CD4-positive, CD25-positive, alpha-beta regulatory T cell (primary cell): ENCODE results near the gene PODXL2. TPM values are rescaled to one million over a fixed set of nuclear protein-coding genes. Genes with fewer than 3 reads are reported as not detected.

ENCODE experiments used
- ATAC-seq, 2 donors: fragments of 150-1000 bp; cut with Tn5 transposase; one replicate each; pipeline ENCODE4 v1.10.0; 2021; ENCODE audit warnings: low read depth in 2 of 2, moderate number of reproducible peaks in 2 of 2, moderate library complexity in 1 of 2
- DNase-seq, 3 donors: peaks; one replicate each; pipeline versions ENCODE4 v3.0.0 to v3.0.0-alpha.2; 2012 to 2022; ENCODE audit warnings: mixed read lengths in 1 of 3
- H3K27ac ChIP-seq: one replicate; pipeline ENCODE4 v1.7.0; 2013; ENCODE audit warnings: mild to moderate bottlenecking, low read length; ENCODE audit not compliant: insufficient read depth, poor library complexity, severe bottlenecking
- H3K27me3 ChIP-seq: one replicate; pipeline ENCODE4 v1.7.0; 2013; ENCODE audit warnings: low read length; ENCODE audit not compliant: control insufficient read depth, insufficient read depth
- H3K36me3 ChIP-seq: one replicate; pipeline ENCODE4 v1.7.0; 2013; ENCODE audit warnings: mild to moderate bottlenecking, low read length, moderate library complexity; ENCODE audit not compliant: control insufficient read depth, insufficient read depth
- H3K4me1 ChIP-seq: 2 replicates; pipeline ENCODE4 v1.7.0; 2013; ENCODE audit warnings: mild to moderate bottlenecking, low read length; ENCODE audit not compliant: insufficient read depth, control insufficient read depth, poor library complexity, severe bottlenecking
- H3K4me3 ChIP-seq: one replicate; pipeline ENCODE4 v1.7.0; 2013; ENCODE audit warnings: low read depth, mild to moderate bottlenecking, low read length, moderate library complexity
- H3K9me3 ChIP-seq, 2 experiments: 1 replicate in 1 of 2; 2 replicates in 1 of 2; pipeline ENCODE4 v1.7.0; 2013; ENCODE audit warnings: low read length in 2 of 2, mild to moderate bottlenecking in 1 of 2, moderate library complexity in 1 of 2; ENCODE audit not compliant: control insufficient read depth in 2 of 2
- H3K27ac Mint-ChIP-seq, 3 donors: one replicate each; pipeline ENCODE4 v1.8.0; 2020 to 2022; ENCODE audit warnings: mild to moderate bottlenecking in 3 of 3, mixed read lengths in 3 of 3, moderate library complexity in 2 of 3
- H3K27me3 Mint-ChIP-seq: one replicate; pipeline ENCODE4 v1.8.0; 2022; ENCODE audit warnings: mild to moderate bottlenecking, mixed read lengths
- H3K36me3 Mint-ChIP-seq: one replicate; pipeline ENCODE4 v1.8.0; 2020; ENCODE audit warnings: mixed read lengths
- H3K4me1 Mint-ChIP-seq, 4 donors: one replicate each; pipeline ENCODE4 v1.8.0; 2020 to 2022; ENCODE audit warnings: mixed read lengths in 4 of 4, mild to moderate bottlenecking in 1 of 4
- H3K4me3 Mint-ChIP-seq, 4 donors: one replicate each; pipeline ENCODE4 v1.8.0; 2020 to 2022; ENCODE audit warnings: mild to moderate bottlenecking in 4 of 4, mixed read lengths in 4 of 4, moderate library complexity in 3 of 4
- H3K9me3 Mint-ChIP-seq, 7 donors: one replicate each; pipeline ENCODE4 v1.8.0; 2020 to 2022; ENCODE audit warnings: mixed read lengths in 7 of 7, mild to moderate bottlenecking in 3 of 7, moderate library complexity in 2 of 7
- polyA plus RNA-seq, 4 donors: library from polyadenylated mRNA; unstranded; fragments of 300-500 nt; fragmentation: Illumina TruSeq; gene quantifications; one replicate each; pipeline ENCODE4 v1.2.3, GENCODE V29; 2021
- total RNA-seq: library from RNA; stranded (reverse); gene quantifications from one replicate; pipeline ENCODE4 v1.2.3, GENCODE V29; 2022

The PODXL2 gene
- total and polyA plus RNA-seq, 5 donors from 2014 or later: 0.87 to 3.1 (median 1.7) TPM

GRCh38 chr3:127693336-127693843, 64.4 kb downstream of the PODXL2 start:
- ATAC-seq (no peak), DNase-seq (no peak)
- Histone ChIP-seq H3K36me3 (no peaks in the 10 kb centered on the region), H3K27me3 (no peaks in the 10 kb centered on the region), H3K4me1 (no peaks in the 10 kb centered on the region), H3K4me3 (no peak overlapping the region), H3K27ac (no peak overlapping the region), H3K9me3 (no peaks in the 10 kb centered on the region)
- no peaks in the 10 kb centered on the region for H3K36me3 Mint-ChIP-seq
- H3K27ac Mint-ChIP-seq: no peak overlapping the region
- no peak overlapping the region for H3K4me3 Mint-ChIP-seq
- H3K27me3 Mint-ChIP-seq: peaks cover 5% of the 10 kb centered on the region
- peaks cover 0 to 1% (median 0%) of the 10 kb centered on the region in 7 donors for H3K9me3 Mint-ChIP-seq
- peaks cover 0 to 2% (median under 1%) of the 10 kb centered on the region in 4 donors for H3K4me1 Mint-ChIP-seq

- H3K36me3 ChIP-seq: no peaks in the 10 kb centered on the region
- H3K4me1 Mint-ChIP-seq: peaks cover 0 to 2% (median under 1%) of the 10 kb centered on the region in 4 donors
- ATAC-seq: peak; percentile 59 to 79
These were observed 65.7 kb downstream of the PODXL2 start for GRCh38 chr3:127694467-127695215.

DNA sequence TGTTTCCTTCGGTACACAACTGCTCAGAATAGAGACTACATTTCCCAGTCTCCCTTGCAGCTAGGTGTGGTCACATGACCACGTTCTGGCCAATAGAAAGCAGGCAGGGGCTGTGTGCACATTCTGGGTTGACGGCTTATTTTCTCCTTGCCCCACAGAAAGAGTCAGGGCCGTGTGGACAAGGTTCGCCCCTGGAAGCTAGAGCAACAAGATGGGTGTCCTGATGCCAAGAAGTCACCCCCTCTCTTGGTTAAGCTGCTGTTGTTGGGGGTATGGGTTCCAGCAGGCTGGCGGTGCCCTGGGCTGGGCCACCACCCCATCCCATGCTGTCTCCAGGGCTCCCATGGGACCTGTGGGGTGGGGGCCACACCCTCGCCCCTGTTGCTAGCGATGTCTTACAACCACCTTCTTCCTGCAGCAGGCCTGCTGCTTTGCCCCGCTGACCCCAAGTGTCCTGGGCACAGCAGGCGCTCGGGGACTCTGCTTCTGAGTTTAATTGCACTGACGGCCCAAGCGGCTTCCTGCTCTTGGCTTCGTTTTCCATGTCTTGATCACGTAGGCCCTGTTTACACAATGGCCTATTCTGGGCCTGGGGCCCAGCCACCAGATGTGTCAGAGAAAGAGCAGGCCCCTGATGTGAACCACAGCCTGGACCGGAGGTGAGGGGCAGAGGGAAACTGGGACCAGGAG, 68.7 kb downstream of the PODXL2 start:
- Mint-ChIP-seq H3K9me3 (peaks cover 0 to 1% (median 0%) of the 10 kb centered on the region in 7 donors), H3K4me3 (no peak overlapping the region), H3K36me3 (no peaks in the 10 kb centered on the region), H3K27ac (peak overlapping the region in 2 of 3 donors; percentile 14 to 77), H3K4me1 (peaks cover 0 to 2% (median under 1%) of the 10 kb centered on the region in 4 donors), H3K27me3 (peaks cover 11% of the 10 kb centered on the region)
- Histone ChIP-seq H3K36me3 (no peaks in the 10 kb centered on the region), H3K9me3 (no peaks in the 10 kb centered on the region), H3K4me1 (no peaks in the 10 kb centered on the region), H3K27ac (no peak overlapping the region), H3K27me3 (no peaks in the 10 kb centered on the region), H3K4me3 (no peak overlapping the region)
- peak; percentile 11 to 64 (median 38) for DNase-seq
- ATAC-seq: peak; percentile 44 to 53

More at GRCh38 chr3:127694467-127695215, 65.7 kb downstream of the PODXL2 start:
- H3K4me1 ChIP-seq: no peaks in the 10 kb centered on the region
- no peak overlapping the region for H3K27ac Mint-ChIP-seq
- no peak overlapping the region for H3K4me3 ChIP-seq
- H3K27me3 ChIP-seq: no peaks in the 10 kb centered on the region
- no peaks in the 10 kb centered on the region for H3K9me3 ChIP-seq
- H3K36me3 Mint-ChIP-seq: no peaks in the 10 kb centered on the region
- H3K27me3 Mint-ChIP-seq: peaks cover 5% of the 10 kb centered on the region
- H3K4me3 Mint-ChIP-seq: no peak overlapping the region
- DNase-seq: peak; percentile 26 to 73 (median 57)
- H3K27ac ChIP-seq: no peak overlapping the region
- peaks cover 0 to 1% (median 0%) of the 10 kb centered on the region in 7 donors for H3K9me3 Mint-ChIP-seq

GRCh38 chr3:127698286-127698685, 69.3 kb downstream of the PODXL2 start:
- Histone ChIP-seq H3K4me3 (no peak overlapping the region), H3K9me3 (no peaks in the 10 kb centered on the region), H3K27me3 (no peaks in the 10 kb centered on the region), H3K27ac (no peak overlapping the region), H3K4me1 (no peaks in the 10 kb centered on the region), H3K36me3 (no peaks in the 10 kb centered on the region)
- Mint-ChIP-seq H3K27me3 (peaks cover 11% of the 10 kb centered on the region), H3K9me3 (peaks cover 0 to 1% (median 0%) of the 10 kb centered on the region in 7 donors), H3K4me3 (no peak overlapping the region), H3K27ac (no peak overlapping the region), H3K36me3 (no peaks in the 10 kb centered on the region), H3K4me1 (peaks cover 0 to 2% (median under 1%) of the 10 kb centered on the region in 4 donors)
- no peak for DNase-seq
- ATAC-seq: no peak

- Histone ChIP-seq H3K36me3 (no peaks in the 10 kb centered on the region), H3K27me3 (peaks cover 2% of the 10 kb centered on the region), H3K9me3 (no peaks in the 10 kb centered on the region), H3K4me1 (no peaks in the 10 kb centered on the region), H3K27ac (no peak overlapping the region), H3K4me3 (no peak overlapping the region)
- Mint-ChIP-seq H3K4me1 (peaks cover 0 to 2% (median under 1%) of the 10 kb centered on the region in 4 donors), H3K4me3 (no peak overlapping the region), H3K27ac (no peak overlapping the region), H3K27me3 (peaks cover 11% of the 10 kb centered on the region), H3K36me3 (no peaks in the 10 kb centered on the region), H3K9me3 (peaks cover 0 to 4% (median 1%) of the 10 kb centered on the region in 7 donors)
- ATAC-seq: no peak
- no peak for DNase-seq
These were observed 69.9 kb downstream of the PODXL2 start for GRCh38 chr3:127698691-127699415.

DNA sequence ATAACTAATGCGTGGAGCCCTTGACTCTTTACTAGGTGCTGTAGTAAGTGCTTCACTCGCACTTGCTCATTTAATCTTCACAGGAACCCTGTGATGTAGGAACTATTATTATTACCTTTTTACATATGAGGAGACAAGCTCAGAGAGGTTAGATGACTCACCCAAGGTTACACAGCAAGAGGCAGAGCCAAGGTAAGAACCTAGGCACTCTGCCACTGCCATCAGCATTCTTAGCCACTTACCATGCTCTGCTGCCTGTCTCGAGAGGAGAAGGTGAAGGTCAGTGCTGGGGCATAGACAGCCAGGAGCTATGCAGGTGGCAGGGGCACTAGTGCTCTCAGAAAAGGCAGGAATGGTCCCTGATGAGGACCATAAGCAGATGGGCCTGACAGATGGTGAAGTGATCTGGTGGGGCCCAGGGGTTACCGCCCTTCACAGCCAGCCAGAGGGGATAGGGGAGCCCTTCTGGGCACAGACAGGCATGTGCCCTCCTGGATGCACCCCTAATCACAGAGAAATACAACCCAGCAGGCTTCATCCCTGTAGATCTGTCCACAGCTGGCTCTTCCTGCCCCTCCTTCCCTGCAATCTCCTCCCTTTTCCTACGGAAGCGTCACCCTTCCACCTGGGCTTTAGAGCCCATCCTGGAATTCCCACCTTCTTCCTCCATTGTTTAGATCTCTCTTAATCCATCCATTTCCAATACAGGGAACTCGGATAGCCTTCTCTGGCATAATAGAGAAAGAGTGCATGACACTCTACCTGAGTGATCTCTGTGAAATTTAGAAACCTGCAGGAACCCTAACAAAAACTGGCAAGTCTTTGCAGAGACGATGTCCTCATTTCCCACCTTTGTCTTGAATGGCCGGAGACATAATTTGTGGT, 70.7 kb downstream of the PODXL2 start:
- Mint-ChIP-seq H3K4me3 (no peak overlapping the region), H3K9me3 (peaks cover 0 to 8% (median 1%) of the 10 kb centered on the region in 7 donors), H3K4me1 (peaks cover 0 to 4% (median 1%) of the 10 kb centered on the region in 4 donors), H3K27me3 (peaks cover 11% of the 10 kb centered on the region), H3K27ac (no peak overlapping the region), H3K36me3 (no peaks in the 10 kb centered on the region)
- DNase-seq: no peak
- Histone ChIP-seq H3K27ac (no peak overlapping the region), H3K9me3 (no peaks in the 10 kb centered on the region), H3K36me3 (no peaks in the 10 kb centered on the region), H3K4me3 (no peak overlapping the region), H3K4me1 (no peaks in the 10 kb centered on the region), H3K27me3 (peaks cover 3% of the 10 kb centered on the region)
- ATAC-seq: no peak

GRCh38 chr3:127700406-127700805, 71.4 kb downstream of the PODXL2 start:
- ATAC-seq (no peak), DNase-seq (no peak)
- Histone ChIP-seq H3K36me3 (no peaks in the 10 kb centered on the region), H3K4me1 (no peaks in the 10 kb centered on the region), H3K4me3 (no peak overlapping the region), H3K9me3 (no peaks in the 10 kb centered on the region), H3K27ac (no peak overlapping the region), H3K27me3 (peaks cover 3% of the 10 kb centered on the region)
- H3K4me1 Mint-ChIP-seq: peaks cover 0 to 4% (median 1%) of the 10 kb centered on the region in 4 donors
- H3K4me3 Mint-ChIP-seq: no peak overlapping the region
- peaks cover 0 to 8% (median 2%) of the 10 kb centered on the region in 7 donors for H3K9me3 Mint-ChIP-seq
- no peak overlapping the region for H3K27ac Mint-ChIP-seq
- H3K36me3 Mint-ChIP-seq: no peaks in the 10 kb centered on the region
- peaks cover 12% of the 10 kb centered on the region for H3K27me3 Mint-ChIP-seq
